Keratinocyte (primary cell): ENCODE measurements around the gene HEYL.

Source experiments
- EZH2 ChIP-seq: IDR thresholded peaks from one replicate; pipeline ENCODE4 v1.6.1; 2012; ENCODE audit warnings: inconsistent platforms, mild to moderate bottlenecking, low read length, moderate library complexity
- TF ChIP-seq, protein P1 (sequence below), 3 experiments: IDR thresholded peaks in 1 of 3; conservative IDR thresholded peaks in 1 of 3; optimal IDR thresholded peaks in 1 of 3; 2 replicates in 2 of 3; 3 replicates in 1 of 3; pipeline versions ENCODE3 to v1.5.1; 2011; ENCODE audit warnings: low read length in 3 of 3, mild to moderate bottlenecking in 3 of 3, moderate library complexity in 2 of 3, control low read depth in 1 of 3, inconsistent platforms in 1 of 3; ENCODE audit not compliant: insufficient read depth in 2 of 3; ENCODE audit errors: extremely low read depth in 1 of 3

GRCh38 chr1:39657923-39658485 is 18.6 kb upstream of the HEYL start:
- TF ChIP-seq, protein P1, sequence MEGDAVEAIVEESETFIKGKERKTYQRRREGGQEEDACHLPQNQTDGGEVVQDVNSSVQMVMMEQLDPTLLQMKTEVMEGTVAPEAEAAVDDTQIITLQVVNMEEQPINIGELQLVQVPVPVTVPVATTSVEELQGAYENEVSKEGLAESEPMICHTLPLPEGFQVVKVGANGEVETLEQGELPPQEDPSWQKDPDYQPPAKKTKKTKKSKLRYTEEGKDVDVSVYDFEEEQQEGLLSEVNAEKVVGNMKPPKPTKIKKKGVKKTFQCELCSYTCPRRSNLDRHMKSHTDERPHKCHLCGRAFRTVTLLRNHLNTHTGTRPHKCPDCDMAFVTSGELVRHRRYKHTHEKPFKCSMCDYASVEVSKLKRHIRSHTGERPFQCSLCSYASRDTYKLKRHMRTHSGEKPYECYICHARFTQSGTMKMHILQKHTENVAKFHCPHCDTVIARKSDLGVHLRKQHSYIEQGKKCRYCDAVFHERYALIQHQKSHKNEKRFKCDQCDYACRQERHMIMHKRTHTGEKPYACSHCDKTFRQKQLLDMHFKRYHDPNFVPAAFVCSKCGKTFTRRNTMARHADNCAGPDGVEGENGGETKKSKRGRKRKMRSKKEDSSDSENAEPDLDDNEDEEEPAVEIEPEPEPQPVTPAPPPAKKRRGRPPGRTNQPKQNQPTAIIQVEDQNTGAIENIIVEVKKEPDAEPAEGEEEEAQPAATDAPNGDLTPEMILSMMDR (optimal IDR thresholded peaks at IDR 0.05 in 1 of 3, IDR thresholded peaks at IDR 0.05 in 1 of 3, conservative IDR thresholded peaks at IDR 0.05 in 1 of 3; ENCODE audit: extremely low read depth in 1 of 3, insufficient read depth in 2 of 3, low read length in 3 of 3) = peak; percentile 87 to 94 (median 89)
- TF ChIP-seq EZH2 = no peak
